ENCODE results near the gene CCDC136. TPM values are rescaled to one million over a fixed set of nuclear protein-coding genes. Genes with fewer than 3 reads are reported as not detected.

CCDC136 gene
- total RNA-seq, 1 experiment from 2014 or later: 16.5 TPM

Other genes with a start within 250 kb of the CCDC136 start
- gene GARIN1A, start 119.7 kb upstream of the CCDC136 start, total RNA-seq (2014; rRNA removed; shearing (Covaris generic)): 0.16 and 0.20 TPM in 2 replicates
- 290 and 291 TPM in 2 replicates for gene CALU, start 52.6 kb upstream of the CCDC136 start, total RNA-seq (2014; rRNA removed; shearing (Covaris generic))
- not detected in 2 replicates for gene OPN1SW, start 16.2 kb upstream of the CCDC136 start, total RNA-seq (2014; rRNA removed; shearing (Covaris generic))
- gene FLNC, start 38.4 kb downstream of the CCDC136 start, total RNA-seq (2014; rRNA removed; shearing (Covaris generic)): 158 and 172 TPM in 2 replicates
- 95.8 and 115 TPM in 2 replicates for gene ATP6V1F, start 70.9 kb downstream of the CCDC136 start, total RNA-seq (2014; rRNA removed; shearing (Covaris generic))
- gene KCP, start 118.7 kb downstream of the CCDC136 start, total RNA-seq (2014; rRNA removed; shearing (Covaris generic)): 0.20 and 0.38 TPM in 2 replicates
- gene IRF5, start 146.0 kb downstream of the CCDC136 start, total RNA-seq (2014; rRNA removed; shearing (Covaris generic)): 0.08 and 0.16 TPM in 2 replicates